Sigmoid colon (tissue), 4 donors: ENCODE results near the gene HAPLN3.

Experiments
- POLR2A ChIP-seq, 2 donors: fragments of 450-650 bp; IDR thresholded peaks; one replicate each; pipeline ENCODE4 v1.6.1; 2016; ENCODE audit warnings: antibody characterized with exemption in 2 of 2, mild to moderate bottlenecking in 2 of 2, moderate library complexity in 2 of 2
- POLR2AphosphoS5 ChIP-seq, 4 donors: sonication (generic); formaldehyde crosslinking; IDR thresholded peaks; one replicate each; pipeline ENCODE4 v1.6.1; 2017; ENCODE audit warnings: antibody characterized with exemption in 4 of 4
- TF ChIP-seq, protein P1 (sequence below), 4 experiments: fragments of 450-650 bp in 3 of 4; fragments of 200-600 bp in 1 of 4; IDR thresholded peaks; one replicate each; pipeline ENCODE4 v1.5.1; 2016 to 2019; ENCODE audit warnings: antibody characterized with exemption in 4 of 4, mild to moderate bottlenecking in 3 of 4, moderate library complexity in 2 of 4

DNA sequence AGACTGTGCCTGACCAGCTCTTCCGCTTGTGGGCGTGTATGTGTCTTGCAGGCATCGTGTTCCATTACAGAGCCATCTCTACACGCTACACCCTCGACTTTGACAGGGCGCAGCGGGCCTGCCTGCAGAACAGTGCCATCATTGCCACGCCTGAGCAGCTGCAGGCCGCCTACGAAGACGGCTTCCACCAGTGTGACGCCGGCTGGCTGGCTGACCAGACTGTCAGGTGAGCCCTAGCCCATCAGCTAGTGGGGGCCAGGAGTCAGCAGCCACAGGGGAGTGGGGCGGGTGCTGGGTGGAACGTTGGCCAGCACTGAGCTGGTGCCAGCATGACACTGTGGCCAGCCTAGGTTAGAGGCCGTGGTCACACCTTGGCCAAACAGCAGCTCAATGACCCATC lies 55.4 kb downstream of the HAPLN3 start:
- TF ChIP-seq, protein P1, sequence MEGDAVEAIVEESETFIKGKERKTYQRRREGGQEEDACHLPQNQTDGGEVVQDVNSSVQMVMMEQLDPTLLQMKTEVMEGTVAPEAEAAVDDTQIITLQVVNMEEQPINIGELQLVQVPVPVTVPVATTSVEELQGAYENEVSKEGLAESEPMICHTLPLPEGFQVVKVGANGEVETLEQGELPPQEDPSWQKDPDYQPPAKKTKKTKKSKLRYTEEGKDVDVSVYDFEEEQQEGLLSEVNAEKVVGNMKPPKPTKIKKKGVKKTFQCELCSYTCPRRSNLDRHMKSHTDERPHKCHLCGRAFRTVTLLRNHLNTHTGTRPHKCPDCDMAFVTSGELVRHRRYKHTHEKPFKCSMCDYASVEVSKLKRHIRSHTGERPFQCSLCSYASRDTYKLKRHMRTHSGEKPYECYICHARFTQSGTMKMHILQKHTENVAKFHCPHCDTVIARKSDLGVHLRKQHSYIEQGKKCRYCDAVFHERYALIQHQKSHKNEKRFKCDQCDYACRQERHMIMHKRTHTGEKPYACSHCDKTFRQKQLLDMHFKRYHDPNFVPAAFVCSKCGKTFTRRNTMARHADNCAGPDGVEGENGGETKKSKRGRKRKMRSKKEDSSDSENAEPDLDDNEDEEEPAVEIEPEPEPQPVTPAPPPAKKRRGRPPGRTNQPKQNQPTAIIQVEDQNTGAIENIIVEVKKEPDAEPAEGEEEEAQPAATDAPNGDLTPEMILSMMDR (IDR thresholded peaks at IDR 0.05): no peak
- no peak for TF ChIP-seq POLR2A (IDR thresholded peaks at IDR 0.05)
- no peak for TF ChIP-seq POLR2AphosphoS5 (IDR thresholded peaks at IDR 0.05)
